ENCODE data around the gene TMEM182.

The TMEM182 gene

GRCh38 chr2:102768253-102768652 lies 6.4 kb downstream of the TMEM182 start:
- DNase-seq, result no peak

GRCh38 chr2:102768892-102769291 lies 7.1 kb downstream of the TMEM182 start:
- DNase-seq, result no peak

DNA sequence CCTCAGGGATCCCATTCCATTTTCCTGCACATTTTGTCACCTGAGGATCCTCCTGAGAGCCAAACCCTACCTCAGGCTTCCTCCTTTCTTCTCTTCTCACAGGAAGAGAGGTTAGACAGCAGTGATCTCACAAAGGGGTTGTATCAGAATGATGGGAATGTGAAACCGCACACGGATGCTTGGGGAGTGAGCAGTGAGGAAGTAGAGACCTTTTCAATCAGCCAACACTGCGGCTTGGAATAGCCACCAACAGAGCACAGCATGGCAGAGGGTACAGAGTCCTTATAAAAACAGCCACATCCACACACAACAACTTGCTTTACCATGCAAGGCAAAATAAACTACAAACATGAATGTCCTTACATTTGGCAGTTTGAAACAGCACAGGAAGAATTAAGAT lies 8.7 kb downstream of the TMEM182 start:
- no peak for DNase-seq

- DNase-seq, result peak; percentile 25
These were observed 9.3 kb downstream of the TMEM182 start for GRCh38 chr2:102771114-102771513.

- DNase-seq, result no peak
These were observed 10.8 kb downstream of the TMEM182 start for GRCh38 chr2:102772659-102773058.

- no peak for DNase-seq
These were observed 11.4 kb downstream of the TMEM182 start for GRCh38 chr2:102773149-102773705.

DNA sequence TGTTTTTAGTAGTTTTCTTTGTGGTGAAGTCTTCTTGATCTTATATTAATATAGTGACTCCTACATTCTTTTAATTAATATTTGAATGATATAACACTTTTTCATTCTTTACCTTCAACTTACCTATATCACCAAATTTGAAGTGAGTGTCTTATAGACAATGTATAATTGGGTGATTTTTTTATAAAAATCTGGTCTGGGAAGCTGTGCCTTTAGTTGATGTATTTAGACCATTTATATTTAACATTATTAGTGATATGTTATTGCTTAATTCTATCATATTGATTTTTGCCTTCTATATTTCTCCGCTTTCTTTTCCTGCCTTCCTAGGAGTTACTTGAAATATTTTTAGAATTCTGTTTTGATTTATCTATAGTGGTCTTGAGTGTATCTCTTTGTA lies 16.4 kb downstream of the TMEM182 start:
- DNase-seq, result no peak

DNA sequence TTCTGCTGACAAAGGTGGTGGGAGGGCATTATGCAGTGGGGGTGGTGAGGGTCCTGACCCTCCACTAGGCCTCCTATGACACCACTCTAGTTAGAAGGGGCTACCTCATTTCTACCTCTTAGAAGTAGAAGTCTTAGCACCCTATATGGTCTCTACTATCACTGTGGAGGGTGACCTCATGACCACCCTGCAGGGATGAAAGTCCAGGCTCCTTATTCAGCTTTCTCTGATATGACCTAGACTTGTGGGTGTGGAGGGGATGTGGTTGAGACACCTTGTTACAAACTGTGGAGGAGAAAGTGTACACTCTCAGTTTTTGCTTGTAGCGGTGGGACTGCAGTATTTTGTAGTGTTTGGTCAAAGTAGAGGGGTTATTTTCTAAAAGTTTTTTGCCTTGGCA lies 18.6 kb downstream of the TMEM182 start:
- DNase-seq, result no peak

GRCh38 chr2:102782187-102782586 lies 20.4 kb downstream of the TMEM182 start:
- no peak for DNase-seq

DNA sequence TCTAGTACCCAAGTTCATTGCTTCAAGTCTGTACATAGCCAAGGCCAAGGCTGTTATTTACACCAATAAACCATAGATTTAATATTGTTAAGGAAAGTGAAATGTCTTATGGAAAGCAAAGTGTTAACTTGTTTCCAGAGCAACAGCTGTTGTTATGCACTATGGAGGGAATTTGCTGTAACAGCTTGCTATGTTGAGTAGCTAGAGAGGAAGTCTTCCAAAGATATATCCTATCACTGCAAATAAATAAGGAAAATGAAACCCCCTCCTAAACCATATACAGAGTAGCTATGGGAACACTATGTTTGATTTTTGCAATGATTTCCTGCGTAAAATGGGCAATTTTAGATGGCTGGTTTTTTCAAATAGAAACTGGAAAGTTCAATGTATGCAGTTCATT lies 21.1 kb downstream of the TMEM182 start:
- no peak for DNase-seq

DNA sequence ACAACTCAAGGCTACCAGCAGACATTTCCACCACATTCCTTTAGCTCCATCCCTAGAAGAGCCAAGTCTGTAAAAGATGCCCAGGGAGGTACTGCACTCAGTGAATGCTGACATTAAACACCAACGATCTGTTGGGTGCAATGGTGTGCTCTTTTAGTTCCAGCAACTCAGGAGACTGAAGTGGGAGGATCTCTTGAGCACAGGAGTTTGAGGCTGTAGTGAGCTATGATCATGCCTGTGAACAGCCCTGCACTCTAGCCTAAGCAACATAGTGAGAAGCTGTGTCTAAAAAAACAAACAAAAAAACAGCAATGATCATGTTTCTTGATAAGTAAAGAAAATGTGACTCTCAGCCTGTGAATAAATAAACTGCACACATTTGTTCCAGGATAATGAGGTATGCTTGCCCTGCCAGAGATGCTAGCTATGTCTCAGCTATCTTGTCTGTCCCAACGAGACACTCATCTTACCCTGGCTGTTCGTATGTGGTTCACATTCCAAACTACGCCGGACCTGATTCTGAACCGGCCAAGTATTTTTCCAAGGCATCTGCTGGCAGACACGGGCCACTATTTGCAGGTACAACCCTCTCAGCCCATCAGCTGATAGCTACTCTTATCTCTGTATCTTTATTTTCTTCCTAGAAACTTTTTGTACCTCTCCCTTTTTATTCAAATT lies 21.8 kb downstream of the TMEM182 start:
- no peak for DNase-seq

GRCh38 chr2:102784940-102785339 lies 23.1 kb downstream of the TMEM182 start:
- DNase-seq, result no peak

- DNase-seq, result no peak
These were observed 26.5 kb downstream of the TMEM182 start for GRCh38 chr2:102788216-102788884.

DNA sequence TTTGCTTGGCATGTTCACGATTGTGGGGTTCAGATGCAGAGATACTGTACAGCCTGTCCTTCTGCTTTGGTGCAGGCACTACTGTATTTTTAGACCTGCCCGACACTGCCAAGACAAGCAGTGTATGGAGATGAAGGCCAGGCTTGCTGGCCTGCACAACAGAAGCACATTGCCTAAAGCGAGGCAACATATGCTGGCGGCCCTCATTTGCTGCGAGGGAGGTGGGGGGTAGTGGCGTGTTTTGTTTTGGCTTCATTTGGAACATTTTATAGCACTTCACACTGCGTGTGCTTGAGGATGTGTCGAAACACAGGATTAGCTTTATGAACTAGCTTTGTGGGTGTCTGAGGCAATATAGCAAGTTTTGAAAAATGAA lies 27.0 kb downstream of the TMEM182 start:
- DNase-seq, result no peak

- DNase-seq, result no peak
These were observed 27.7 kb downstream of the TMEM182 start for GRCh38 chr2:102789349-102790090.

- no peak for DNase-seq
These were observed 28.2 kb downstream of the TMEM182 start for GRCh38 chr2:102790091-102790455.

DNA sequence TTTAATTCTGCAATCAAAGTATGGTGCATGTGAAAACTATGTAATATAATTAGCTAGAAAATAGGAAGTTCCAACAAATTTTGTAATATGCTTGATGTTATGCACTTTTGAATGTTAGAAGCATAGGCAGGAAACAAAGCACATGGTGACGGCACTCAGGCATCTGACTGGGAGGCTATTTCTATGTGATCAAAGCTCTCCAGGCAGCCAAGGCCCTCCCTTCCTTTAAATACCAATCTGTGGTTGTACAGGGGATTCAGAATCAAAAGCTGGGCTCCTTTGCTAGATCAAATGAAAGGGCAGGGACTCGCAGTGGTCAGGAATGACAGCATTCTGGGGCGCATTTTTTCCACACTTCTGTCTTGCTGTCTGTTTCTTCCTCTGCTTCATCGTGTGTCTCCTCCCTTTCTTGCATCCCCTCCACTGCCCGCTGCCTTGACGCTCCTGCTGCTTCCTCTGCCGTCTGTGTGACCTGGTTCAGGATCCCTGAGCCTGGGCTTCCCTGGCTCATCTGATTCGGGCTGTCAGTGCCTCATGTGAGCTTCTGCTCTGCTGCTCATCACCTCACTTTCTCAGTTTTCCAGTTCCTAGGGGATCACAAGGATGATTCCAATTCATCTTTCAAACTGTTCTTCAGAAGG lies 30.9 kb downstream of the TMEM182 start:
- DNase-seq, result peak; percentile 28

DNA sequence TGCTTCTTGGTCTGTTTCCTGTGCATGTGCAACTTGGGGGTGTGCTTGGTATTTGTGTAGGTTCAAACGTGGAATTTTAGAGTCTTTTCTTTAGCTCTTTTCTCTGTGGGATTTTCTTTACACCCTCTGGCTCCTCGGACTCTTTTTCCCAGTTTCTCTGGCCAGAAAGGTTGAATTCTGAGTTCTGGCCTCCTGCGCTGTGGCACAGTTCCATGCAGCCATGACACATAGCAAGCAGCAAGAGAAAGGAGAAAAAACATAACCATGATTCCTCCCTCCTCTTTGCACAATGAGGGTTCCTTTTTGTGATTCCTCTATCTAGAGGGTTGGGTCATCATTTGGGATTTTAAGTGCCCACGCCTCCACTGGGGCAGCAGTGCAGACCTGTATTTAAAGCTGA lies 33.8 kb downstream of the TMEM182 start:
- DNase-seq, result no peak

GRCh38 chr2:102796337-102796736 lies 34.5 kb downstream of the TMEM182 start:
- no peak for DNase-seq

DNA sequence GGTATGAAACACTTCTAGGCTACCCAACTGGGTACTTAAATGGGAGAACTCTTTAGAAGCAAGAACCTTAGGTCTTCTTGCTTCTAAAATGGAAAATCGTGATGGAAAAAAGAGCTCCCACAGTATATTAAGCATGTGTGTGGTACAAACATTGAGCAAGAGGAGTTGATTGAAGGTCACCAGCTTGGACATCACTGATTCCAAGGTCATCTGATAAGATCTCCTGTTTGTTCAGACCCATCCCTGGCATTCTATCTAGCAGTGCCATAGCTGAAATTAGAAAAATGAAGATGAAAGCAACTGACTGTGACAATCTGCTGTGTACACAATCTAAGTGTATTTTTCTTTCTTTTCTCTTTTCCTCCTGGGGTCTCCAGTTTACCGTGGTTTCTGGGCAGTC lies 35.7 kb downstream of the TMEM182 start:
- DNase-seq, result no peak

- DNase-seq, result no peak
These were observed 36.4 kb downstream of the TMEM182 start for GRCh38 chr2:102798181-102798580.

DNA sequence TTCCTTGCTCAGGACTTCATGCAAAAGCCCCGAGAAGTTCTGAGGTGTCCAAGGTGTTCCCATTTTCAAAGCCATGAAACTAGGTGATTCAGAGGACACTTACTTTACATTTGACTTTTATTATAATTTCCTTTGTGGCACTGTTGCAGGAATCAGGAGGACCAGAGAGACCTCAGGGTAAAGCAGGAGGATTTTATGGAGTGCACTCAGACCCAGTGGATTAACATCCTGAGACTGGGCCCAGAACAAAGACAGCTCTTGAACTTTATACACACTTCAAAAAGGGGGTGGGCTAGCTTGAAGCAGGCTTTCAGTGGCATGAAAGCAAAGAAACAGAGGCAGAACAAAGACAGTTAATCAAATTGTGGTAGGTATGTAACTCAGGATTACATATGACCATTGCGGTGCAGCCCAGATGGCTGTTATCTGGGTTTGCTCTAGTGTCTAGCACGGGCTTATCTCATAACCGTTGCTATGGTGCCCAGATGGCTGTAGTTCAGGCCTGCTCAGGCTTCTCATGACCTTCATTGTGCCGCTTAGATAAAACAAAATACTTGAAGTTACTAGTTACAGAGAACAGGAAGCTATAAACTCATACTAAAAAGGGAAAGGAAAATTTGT lies 39.4 kb downstream of the TMEM182 start:
- peak; percentile 13 for DNase-seq

Data from eye (tissue), 1 donor.